KMS-11 (cell line): ENCODE results near the gene FHOD3.

Experiments
- H2AFZ ChIP-seq: fragments of 200-600 bp; sonication (generic); 2 replicates; pipeline ENCODE4 v1.6.1; 2016; ENCODE audit warnings: antibody characterized with exemption, mixed run types, low read depth
- H3K27ac ChIP-seq: fragments of 200-600 bp; sonication (generic); 2 replicates; pipeline ENCODE4 v1.6.1; 2016; ENCODE audit warnings: mild to moderate bottlenecking, mixed run types
- H3K27me3 ChIP-seq: fragments of 200-600 bp; sonication (generic); 2 replicates; pipeline ENCODE4 v1.6.1; 2017; ENCODE audit warnings: mild to moderate bottlenecking, low read depth, mixed run types, moderate library complexity; ENCODE audit not compliant: insufficient read depth
- H3K36me3 ChIP-seq: fragments of 200-600 bp; sonication (generic); 2 replicates; pipeline ENCODE4 v1.6.1; 2017; ENCODE audit warnings: mild to moderate bottlenecking, mixed run types; ENCODE audit not compliant: insufficient read depth
- H3K4me1 ChIP-seq: fragments of 200-600 bp; sonication (generic); 2 replicates; pipeline ENCODE4 v1.6.1; 2016; ENCODE audit warnings: mild to moderate bottlenecking, low read depth, mixed run types; ENCODE audit not compliant: poor library complexity, severe bottlenecking
- H3K4me2 ChIP-seq: fragments of 200-600 bp; sonication (generic); 2 replicates; pipeline ENCODE4 v1.7.0; 2016; ENCODE audit warnings: mild to moderate bottlenecking, mixed run types
- H3K4me3 ChIP-seq: fragments of 200-600 bp; sonication (generic); IDR thresholded peaks from 2 replicates; pipeline ENCODE4 v1.6.1; 2017; ENCODE audit warnings: low read depth, low read length, mixed read lengths; ENCODE audit not compliant: insufficient read depth
- H3K79me2 ChIP-seq: fragments of 200-600 bp; sonication (generic); 2 replicates; pipeline ENCODE4 v1.6.1; 2016; ENCODE audit warnings: low read depth, mixed run types; ENCODE audit not compliant: insufficient read depth
- H3K9ac ChIP-seq: fragments of 200-600 bp; sonication (generic); 2 replicates; pipeline ENCODE4 v1.6.1; 2016; ENCODE audit warnings: mild to moderate bottlenecking, mixed run types
- H4K20me1 ChIP-seq: fragments of 200-600 bp; sonication (generic); 2 replicates; pipeline ENCODE4 v1.6.1; 2016; ENCODE audit warnings: mild to moderate bottlenecking, mixed run types; ENCODE audit not compliant: insufficient read depth
- CTCF ChIP-seq: fragments of 200-600 bp; sonication (generic); conservative IDR thresholded peaks from 2 replicates; pipeline ENCODE4 v1.6.1; 2017; ENCODE audit warnings: low read depth, mild to moderate bottlenecking, antibody characterized with exemption, low read length, moderate library complexity, mixed read lengths

The FHOD3 gene

GRCh38 chr18:36284671-36285295 is 12.7 kb upstream of the FHOD3 start:
- Histone ChIP-seq H4K20me1 (no peaks in the 10 kb centered on the region), H3K4me1 (no peaks in the 10 kb centered on the region), H3K36me3 (no peaks in the 10 kb centered on the region), H2AFZ (no peak overlapping the region), H3K27ac (no peak overlapping the region), H3K9ac (no peak overlapping the region), H3K27me3 (no peaks in the 10 kb centered on the region), H3K4me3 (no peak overlapping the region), H3K79me2 (no peaks in the 10 kb centered on the region), H3K4me2 (no peak overlapping the region)
- peak; percentile 97 for TF ChIP-seq CTCF

- H3K4me2 ChIP-seq: no peak overlapping the region
- no peaks in the 10 kb centered on the region for H3K36me3 ChIP-seq
- H4K20me1 ChIP-seq: no peaks in the 10 kb centered on the region
- no peaks in the 10 kb centered on the region for H3K79me2 ChIP-seq
- no peak overlapping the region for H3K4me3 ChIP-seq
- H3K4me1 ChIP-seq: no peaks in the 10 kb centered on the region
- no peak for TF ChIP-seq CTCF
- no peak overlapping the region for H3K27ac ChIP-seq
- no peak overlapping the region for H3K9ac ChIP-seq
- no peak overlapping the region for H2AFZ ChIP-seq
- H3K27me3 ChIP-seq: no peaks in the 10 kb centered on the region
These were observed 9.9 kb upstream of the FHOD3 start for GRCh38 chr18:36287653-36288052.

- Histone ChIP-seq H3K4me2 (no peak overlapping the region), H3K79me2 (no peaks in the 10 kb centered on the region), H3K27ac (no peak overlapping the region), H4K20me1 (no peaks in the 10 kb centered on the region), H3K9ac (no peak overlapping the region), H3K36me3 (no peaks in the 10 kb centered on the region), H2AFZ (no peak overlapping the region), H3K4me3 (no peak overlapping the region), H3K27me3 (no peaks in the 10 kb centered on the region), H3K4me1 (no peaks in the 10 kb centered on the region)
- TF ChIP-seq CTCF: no peak
These were observed 8.8 kb upstream of the FHOD3 start for GRCh38 chr18:36288689-36289088.

- Histone ChIP-seq H3K4me1 (peaks cover 5% of the 10 kb centered on the region), H4K20me1 (no peaks in the 10 kb centered on the region), H3K27me3 (peaks cover 3% of the 10 kb centered on the region; the same call in 1 of the 2 replicates), H3K4me3 (no peak overlapping the region), H3K4me2 (no peak overlapping the region), H3K79me2 (no peaks in the 10 kb centered on the region), H3K36me3 (no peaks in the 10 kb centered on the region), H2AFZ (no peak overlapping the region), H3K27ac (no peak overlapping the region), H3K9ac (no peak overlapping the region)
- no peak for TF ChIP-seq CTCF
These were observed 3.5 kb upstream of the FHOD3 start for GRCh38 chr18:36294031-36294430.
